Gastrocnemius medialis (tissue), 4 donors: Measurements from ENCODE around the gene FBXW9.

Experiments
- CTCF ChIP-seq, 5 experiments: fragments of 450-650 bp in 3 of 5; fragments of 200-600 bp in 2 of 5; sonication (generic) in 2 of 5; IDR thresholded peaks in 4 of 5; conservative IDR thresholded peaks in 1 of 5; 1 replicate in 4 of 5; 2 replicates in 1 of 5; pipeline ENCODE4 v1.5.1; 2016 to 2019; ENCODE audit warnings: antibody characterized with exemption in 5 of 5, mild to moderate bottlenecking in 3 of 5, moderate library complexity in 3 of 5
- POLR2A ChIP-seq, 2 donors: fragments of 450-650 bp; IDR thresholded peaks; one replicate each; pipeline ENCODE4 v1.6.1; 2017; ENCODE audit warnings: antibody characterized with exemption in 2 of 2, mild to moderate bottlenecking in 2 of 2, moderate library complexity in 2 of 2

GRCh38 chr19:12705654-12706331, 9.4 kb upstream of the FBXW9 start:
- no peak for TF ChIP-seq CTCF (IDR thresholded peaks at IDR 0.05 in 4 of 5, conservative IDR thresholded peaks at IDR 0.05 in 1 of 5)
- TF ChIP-seq POLR2A (IDR thresholded peaks at IDR 0.05), result no peak
